T-cell (primary cell): ENCODE measurements around the gene KCND2. TPM values are rescaled to one million over a fixed set of nuclear protein-coding genes. Genes with fewer than 3 reads are reported as not detected.
"Not testable (repeated sequence)": the region's sequence is repeated elsewhere in the genome, so short reads cannot be mapped to it uniquely, and the experiment has no call there.

Source experiments
- ATAC-seq, 4 experiments: fragments of 200-7000 bp in 3 of 4; fragments of 150-1000 bp in 1 of 4; cut with Tn5 transposase; replicated peaks in 1 of 4; 1 replicate in 3 of 4; 2 replicates in 1 of 4; pipeline ENCODE4 v1.10.0; 2021; ENCODE audit warnings: moderate library complexity in 3 of 4, mild to moderate bottlenecking in 2 of 4, moderate number of reproducible peaks in 1 of 4
- CTCF ChIA-PET, 2 donors: fragments of 300-600 bp; sonication (Branson Sonifier 250); formaldehyde crosslinking; loops; one replicate each; lab custom pipeline; 2022; ENCODE audit warnings: antibody characterized with exemption in 2 of 2; lab: Charles Lee
- POLR2A ChIA-PET, 2 donors: fragments of 300-600 bp; sonication (Branson Sonifier 250); formaldehyde crosslinking; loops; one replicate each; lab custom pipeline; 2022; ENCODE audit warnings: antibody characterized with exemption in 2 of 2; lab: Charles Lee
- DNase-seq, 35 experiments: peaks; one replicate each; pipeline versions ENCODE4 v3.0.0 to v3.0.0-alpha.2; 2013 to 2023
- H3K27ac ChIP-seq: one replicate; pipeline ENCODE4 v1.5.1; 2013; ENCODE audit warnings: low read length
- H3K27me3 ChIP-seq, 2 experiments: replicated peaks in 1 of 2; 1 replicate in 1 of 2; 2 replicates in 1 of 2; pipeline versions ENCODE4 v1.6.1 to v1.7.0; 2013; ENCODE audit warnings: low read length in 1 of 2, mixed read lengths in 1 of 2; ENCODE audit not compliant: control insufficient read depth in 2 of 2, insufficient read depth in 2 of 2; ENCODE audit errors: extremely low read depth in 1 of 2
- H3K36me3 ChIP-seq, 2 donors: 1 replicate in 1 of 2; 2 replicates in 1 of 2; pipeline versions ENCODE4 v1.6.1 to v1.7.0; 2013; ENCODE audit warnings: low read length in 1 of 2; ENCODE audit not compliant: control insufficient read depth in 2 of 2, insufficient read depth in 1 of 2; ENCODE audit errors: extremely low read depth in 1 of 2
- H3K4me1 ChIP-seq, 2 experiments: 1 replicate in 1 of 2; 2 replicates in 1 of 2; pipeline versions ENCODE4 v1.6.1 to v1.7.0; 2013; ENCODE audit warnings: low read length in 2 of 2, mixed read lengths in 1 of 2; ENCODE audit not compliant: insufficient read depth in 2 of 2, control insufficient read depth in 1 of 2; ENCODE audit errors: extremely low read depth in 1 of 2
- H3K4me3 ChIP-seq, 2 donors: 1 replicate in 1 of 2; 2 replicates in 1 of 2; pipeline versions ENCODE4 v1.5.1 to v1.7.0; 2013; ENCODE audit warnings: mild to moderate bottlenecking in 2 of 2, low read length in 1 of 2, moderate library complexity in 1 of 2; ENCODE audit not compliant: control insufficient read depth in 1 of 2; ENCODE audit errors: extremely low read depth in 1 of 2
- H3K9me3 ChIP-seq: 2 replicates; pipeline ENCODE4 v1.7.0; 2013
- H3K27ac Mint-ChIP-seq, 2 donors: one replicate each; pipeline ENCODE4 v1.8.0; 2020 to 2021; ENCODE audit warnings: mild to moderate bottlenecking in 2 of 2, mixed read lengths in 2 of 2
- H3K27me3 Mint-ChIP-seq, 2 donors: one replicate each; pipeline ENCODE4 v1.8.0; 2021 to 2022; ENCODE audit warnings: mixed read lengths in 2 of 2
- H3K36me3 Mint-ChIP-seq: one replicate; pipeline ENCODE4 v1.8.0; 2021; ENCODE audit warnings: mixed read lengths
- H3K4me1 Mint-ChIP-seq, 3 donors: one replicate each; pipeline ENCODE4 v1.8.0; 2020 to 2022; ENCODE audit warnings: mixed read lengths in 3 of 3, mild to moderate bottlenecking in 1 of 3
- H3K4me3 Mint-ChIP-seq, 3 donors: one replicate each; pipeline ENCODE4 v1.8.0; 2020 to 2022; ENCODE audit warnings: mild to moderate bottlenecking in 3 of 3, mixed read lengths in 3 of 3, moderate library complexity in 3 of 3
- H3K9me3 Mint-ChIP-seq, 3 donors: one replicate each; pipeline ENCODE4 v1.8.0; 2020 to 2022; ENCODE audit warnings: mixed read lengths in 3 of 3
- WGBS: methylation state at CpG from one replicate; pipeline ENCODE4 v1.1.5; 2013; ENCODE audit warnings: missing lambda C conversion rate; ENCODE audit not compliant: insufficient coverage; 5-methylcytosine and 5-hydroxymethylcytosine counted together
- total RNA-seq, 35 experiments: library from RNA in 6 of 35; stranded (reverse) in 6 of 35; fragments of 120-200 nt in 1 of 35; gene quantifications; one replicate each; pipeline versions ENCODE4 v1.2.1 to v1.2.4 and lab custom pipeline; 2013 to 2026

KCND2 gene
- total RNA-seq, 5 donors from 2014 or later (not counting 1 experiment from before 2014, with no cell fraction given): not detected

DNA sequence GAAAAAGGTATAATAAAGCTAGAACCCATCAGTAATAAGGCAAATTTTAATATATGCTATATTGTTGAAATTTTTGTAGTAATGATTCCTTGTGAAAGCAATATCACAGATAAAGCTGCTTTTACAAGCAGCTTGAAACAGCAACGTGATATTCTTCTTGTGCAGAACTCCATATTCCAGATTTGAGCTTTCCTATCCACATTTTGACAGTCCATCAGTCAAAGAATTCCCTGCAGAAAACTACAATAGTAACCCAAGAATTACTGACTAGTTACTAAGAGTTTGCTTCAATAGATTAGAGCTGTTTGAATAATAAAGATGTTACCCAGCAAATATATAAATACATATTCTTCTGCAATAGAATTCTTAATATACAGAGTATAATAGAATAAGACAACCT, 291.2 kb downstream of the KCND2 start:
- H3K4me3 Mint-ChIP-seq: no peak overlapping the region
- ChIA-PET CTCF (interaction anchor here in 1 of 2 donors (0.5 kb wide), 1 partner anchor 84 kb away, joined by 5 read pairs; no protein-coding TSS in a partner anchor), POLR2A (no interaction called here)
- H3K27ac Mint-ChIP-seq: no peak overlapping the region
- peaks cover 0 to 9% (median 0%) of the 10 kb centered on the region in 3 donors for H3K9me3 Mint-ChIP-seq
- DNase-seq (no peak), ATAC-seq (no peak)
- no CpG with 5 or more reads among the region's 1 CpG for WGBS
- H3K36me3 Mint-ChIP-seq: no peaks in the 10 kb centered on the region
- Histone ChIP-seq H3K9me3 (no peaks in the 10 kb centered on the region), H3K27ac (no peak overlapping the region), H3K36me3 (no peaks in the 10 kb centered on the region), H3K4me1 (no peaks in the 10 kb centered on the region), H3K27me3 (no peaks in the 10 kb centered on the region), H3K4me3 (no peak overlapping the region)
- H3K27me3 Mint-ChIP-seq: no peaks in the 10 kb centered on the region
- no peaks in the 10 kb centered on the region for H3K4me1 Mint-ChIP-seq

DNA sequence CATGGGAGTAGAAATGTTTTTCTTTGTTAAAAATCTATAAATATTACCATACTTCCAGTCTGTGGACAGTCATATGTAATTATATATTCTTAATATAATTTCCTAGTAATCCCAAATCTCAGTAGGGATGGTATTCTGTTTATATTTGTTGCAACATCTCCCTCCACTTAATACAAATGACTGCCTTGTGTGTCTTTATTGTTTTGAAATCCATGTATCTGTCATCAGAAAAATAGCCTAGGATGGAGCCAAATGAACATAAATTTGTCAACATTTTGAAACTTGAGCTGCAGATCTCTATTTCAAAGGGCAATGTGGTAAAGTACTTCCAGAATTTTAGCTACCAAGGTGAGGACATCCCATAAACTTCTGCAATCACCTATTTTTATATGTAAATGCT, 294.2 kb downstream of the KCND2 start:
- Histone ChIP-seq H3K4me1 (no peaks in the 10 kb centered on the region), H3K27ac (no peak overlapping the region), H3K4me3 (no peak overlapping the region), H3K27me3 (no peaks in the 10 kb centered on the region), H3K36me3 (no peaks in the 10 kb centered on the region), H3K9me3 (no peaks in the 10 kb centered on the region)
- ChIA-PET POLR2A (no interaction called here), CTCF (no interaction called here)
- H3K27ac Mint-ChIP-seq: no peak overlapping the region
- H3K36me3 Mint-ChIP-seq: no peaks in the 10 kb centered on the region
- DNase-seq (no peak), ATAC-seq (no peak)
- no peak overlapping the region for H3K4me3 Mint-ChIP-seq
- no peaks in the 10 kb centered on the region for H3K4me1 Mint-ChIP-seq
- H3K9me3 Mint-ChIP-seq: no peaks in the 10 kb centered on the region
- H3K27me3 Mint-ChIP-seq: no peaks in the 10 kb centered on the region

DNA sequence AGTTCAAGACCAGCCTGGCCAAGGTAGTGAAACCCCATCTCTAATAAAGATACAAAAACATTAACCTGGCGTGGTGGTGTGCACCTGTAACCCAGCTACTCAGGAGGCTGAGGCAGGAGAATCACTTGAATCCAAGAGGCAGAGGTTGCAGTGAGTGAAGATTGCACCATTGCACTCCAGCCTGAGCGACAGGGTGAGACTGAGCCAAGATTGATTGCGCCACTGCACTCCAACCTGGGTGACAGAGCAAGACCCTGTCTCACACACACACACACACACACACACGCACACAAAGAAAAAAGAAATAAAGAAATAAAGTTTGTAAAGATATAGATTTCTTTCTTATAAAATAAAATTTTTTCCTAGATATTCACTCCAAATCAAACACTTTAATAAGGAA, 305.7 kb downstream of the KCND2 start:
- no CpG with 5 or more reads among the region's 4 CpGs for WGBS
- CTCF ChIA-PET, H3K27ac ChIP-seq, H3K27ac Mint-ChIP-seq, H3K9me3 ChIP-seq, H3K27me3 Mint-ChIP-seq, POLR2A ChIA-PET, H3K9me3 Mint-ChIP-seq, H3K27me3 ChIP-seq, ATAC-seq, DNase-seq, H3K4me1 Mint-ChIP-seq, H3K4me1 ChIP-seq, H3K36me3 Mint-ChIP-seq, H3K36me3 ChIP-seq, H3K4me3 Mint-ChIP-seq, H3K4me3 ChIP-seq: not testable (repeated sequence)

DNA sequence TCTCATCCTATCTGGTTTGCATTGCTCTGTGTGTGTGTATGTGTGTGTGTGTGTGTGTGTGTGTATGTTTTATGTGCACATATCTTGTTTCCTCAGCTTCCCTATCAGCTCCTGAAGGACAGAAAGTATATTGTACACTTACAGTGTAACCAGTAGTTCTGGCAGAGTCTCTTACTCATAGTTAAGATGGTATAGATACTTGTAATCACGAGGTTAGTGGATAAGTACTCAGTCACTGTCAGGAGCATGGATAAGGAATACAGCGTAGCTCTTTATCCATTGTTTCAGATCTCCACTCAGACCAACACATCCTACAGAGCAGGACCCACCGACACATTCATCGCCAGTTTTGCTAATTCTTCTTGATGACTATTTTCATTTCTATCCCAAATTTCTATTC, 309.9 kb downstream of the KCND2 start:
- Mint-ChIP-seq H3K27me3 (no peaks in the 10 kb centered on the region), H3K36me3 (no peaks in the 10 kb centered on the region), H3K9me3 (peaks cover 0 to 2% (median 0%) of the 10 kb centered on the region in 3 donors), H3K27ac (no peak overlapping the region), H3K4me1 (no peaks in the 10 kb centered on the region), H3K4me3 (no peak overlapping the region)
- no peak for ATAC-seq
- WGBS: 83% methylated on average over 1 of the region's 4 CpGs
- ChIA-PET CTCF (no interaction called here), POLR2A (no interaction called here)
- no peaks in the 10 kb centered on the region for H3K9me3 ChIP-seq
- no peaks in the 10 kb centered on the region for H3K36me3 ChIP-seq
- no peak for DNase-seq
- H3K27me3 ChIP-seq: no peaks in the 10 kb centered on the region
- no peaks in the 10 kb centered on the region for H3K4me1 ChIP-seq
- no peak overlapping the region for H3K27ac ChIP-seq
- no peak overlapping the region for H3K4me3 ChIP-seq

DNA sequence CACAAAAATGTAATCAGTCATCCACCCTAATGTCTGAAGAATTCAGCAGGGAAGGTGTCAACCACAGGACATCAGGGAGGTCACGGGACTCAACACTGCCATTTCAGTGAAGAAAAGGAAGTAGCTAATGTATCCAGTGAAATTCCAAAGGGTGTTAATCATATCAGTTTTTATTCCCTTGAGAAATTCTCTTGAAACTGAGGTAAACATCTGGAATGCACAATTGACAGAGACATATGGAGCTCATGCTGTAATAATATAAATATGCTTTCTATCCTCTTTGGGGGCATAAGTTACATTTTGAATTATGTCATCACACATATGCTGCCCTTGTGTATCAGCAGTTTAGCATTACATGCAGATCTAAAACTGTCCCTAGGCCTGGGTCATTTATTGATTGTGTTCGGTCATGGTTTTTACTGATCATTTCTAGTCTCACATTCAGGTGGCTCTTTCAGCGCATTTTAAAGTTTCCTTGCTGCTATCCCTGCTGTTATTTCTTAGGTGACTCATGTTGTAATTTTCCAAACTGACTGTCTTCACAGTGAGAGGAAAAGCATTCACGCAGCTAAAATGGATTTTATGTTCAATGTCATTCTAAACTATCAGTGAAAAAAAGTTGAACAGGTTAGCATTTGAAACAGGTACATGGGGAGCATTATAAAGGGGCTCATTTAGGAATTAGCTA, 311.1 kb downstream of the KCND2 start:
- H3K36me3 ChIP-seq: no peaks in the 10 kb centered on the region
- WGBS: no CpG with 5 or more reads among the region's 4 CpGs
- Mint-ChIP-seq H3K9me3 (peaks cover 0 to 2% (median 0%) of the 10 kb centered on the region in 3 donors), H3K4me3 (no peak overlapping the region), H3K27ac (no peak overlapping the region), H3K4me1 (no peaks in the 10 kb centered on the region), H3K36me3 (no peaks in the 10 kb centered on the region), H3K27me3 (no peaks in the 10 kb centered on the region)
- H3K27ac ChIP-seq: no peak overlapping the region
- ChIA-PET CTCF (no interaction called here), POLR2A (no interaction called here)
- no peak overlapping the region for H3K4me3 ChIP-seq
- DNase-seq: no peak
- H3K9me3 ChIP-seq: no peaks in the 10 kb centered on the region
- ATAC-seq: no peak
- no peaks in the 10 kb centered on the region for H3K27me3 ChIP-seq
- no peaks in the 10 kb centered on the region for H3K4me1 ChIP-seq

DNA sequence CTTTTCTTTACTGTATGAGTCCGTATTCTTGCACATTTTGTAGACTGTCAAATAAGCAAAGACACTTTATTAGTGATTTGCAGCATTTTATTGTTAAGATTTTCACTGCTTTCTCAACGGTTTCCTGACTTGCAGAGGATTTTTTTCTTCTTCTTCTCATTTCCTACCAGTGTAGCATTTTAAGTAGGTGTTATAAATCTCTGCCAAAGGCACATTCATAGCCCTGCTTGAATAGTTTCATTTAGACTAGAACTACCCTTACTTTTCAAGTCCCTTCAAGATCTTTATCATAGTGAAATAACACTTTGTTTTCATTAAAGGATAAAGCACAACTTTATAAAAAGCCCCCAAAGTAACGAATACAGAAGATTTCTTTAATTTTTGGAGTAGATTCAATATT, 313.6 kb downstream of the KCND2 start:
- H3K4me1 Mint-ChIP-seq: no peaks in the 10 kb centered on the region
- H3K36me3 Mint-ChIP-seq: no peaks in the 10 kb centered on the region
- H3K27me3 Mint-ChIP-seq: no peaks in the 10 kb centered on the region
- Histone ChIP-seq H3K4me1 (no peaks in the 10 kb centered on the region), H3K36me3 (no peaks in the 10 kb centered on the region), H3K27me3 (no peaks in the 10 kb centered on the region), H3K9me3 (no peaks in the 10 kb centered on the region), H3K4me3 (no peak overlapping the region), H3K27ac (no peak overlapping the region)
- DNase-seq: no peak
- ATAC-seq: no peak
- H3K9me3 Mint-ChIP-seq: peaks cover 0 to 2% (median 0%) of the 10 kb centered on the region in 3 donors
- no peak overlapping the region for H3K4me3 Mint-ChIP-seq
- POLR2A ChIA-PET: no interaction called here
- WGBS: no CpG with 5 or more reads among the region's 3 CpGs
- H3K27ac Mint-ChIP-seq: no peak overlapping the region
- CTCF ChIA-PET: no interaction called here

DNA sequence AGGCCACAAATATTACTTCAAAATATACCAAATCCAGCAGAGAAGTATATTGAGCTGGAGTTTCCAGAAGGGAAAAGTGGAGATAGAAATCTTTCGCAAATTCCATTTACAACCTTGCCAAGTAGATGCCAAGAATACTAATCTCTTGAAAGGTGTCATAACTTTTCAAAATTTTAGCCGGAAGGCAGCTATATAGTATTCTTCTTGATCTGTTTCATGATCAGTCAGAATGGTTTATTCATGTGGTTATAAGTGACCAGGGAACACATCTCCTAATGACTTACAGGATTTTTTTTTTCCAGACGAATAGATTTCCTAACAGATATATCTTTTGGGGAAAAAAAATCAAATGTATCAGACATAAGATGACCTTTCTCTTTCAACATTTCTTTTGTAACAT, 314.3 kb downstream of the KCND2 start:
- WGBS: no CpG with 5 or more reads among the region's 3 CpGs
- H3K27ac Mint-ChIP-seq: no peak overlapping the region
- ChIA-PET POLR2A (no interaction called here), CTCF (no interaction called here)
- Histone ChIP-seq H3K36me3 (no peaks in the 10 kb centered on the region), H3K4me3 (no peak overlapping the region), H3K9me3 (no peaks in the 10 kb centered on the region), H3K27ac (no peak overlapping the region), H3K4me1 (no peaks in the 10 kb centered on the region), H3K27me3 (no peaks in the 10 kb centered on the region)
- no peaks in the 10 kb centered on the region for H3K27me3 Mint-ChIP-seq
- H3K4me1 Mint-ChIP-seq: no peaks in the 10 kb centered on the region
- H3K4me3 Mint-ChIP-seq: no peak overlapping the region
- no peak for DNase-seq
- peaks cover 0 to 2% (median 0%) of the 10 kb centered on the region in 3 donors for H3K9me3 Mint-ChIP-seq
- ATAC-seq: no peak
- H3K36me3 Mint-ChIP-seq: no peaks in the 10 kb centered on the region
